KOPT-K1 (cell line): ENCODE measurements around the gene KIRREL2.
"Not testable (repeated sequence)": the region's sequence is repeated elsewhere in the genome, so short reads cannot be mapped to it uniquely, and the experiment has no call there.

Experiments used
- H3K27ac ChIP-seq: fragments of 200-600 bp; sonication (generic); 2 replicates; pipeline ENCODE4 v1.5.1; 2016; ENCODE audit warnings: antibody characterized with exemption, mild to moderate bottlenecking, low read depth, low read length; ENCODE audit not compliant: poor library complexity, severe bottlenecking
- H3K36me3 ChIP-seq: fragments of 200-600 bp; sonication (generic); 2 replicates; pipeline ENCODE4 v1.5.1; 2017; ENCODE audit warnings: antibody characterized with exemption, mild to moderate bottlenecking, low read length, moderate library complexity; ENCODE audit not compliant: insufficient read depth
- H3K9me3 ChIP-seq: fragments of 200-600 bp; sonication (generic); 2 replicates; pipeline ENCODE4 v1.5.1; 2017; ENCODE audit warnings: antibody characterized with exemption, low read length, mild to moderate bottlenecking; ENCODE audit not compliant: insufficient read depth, poor library complexity, severe bottlenecking

Gene KIRREL2

DNA sequence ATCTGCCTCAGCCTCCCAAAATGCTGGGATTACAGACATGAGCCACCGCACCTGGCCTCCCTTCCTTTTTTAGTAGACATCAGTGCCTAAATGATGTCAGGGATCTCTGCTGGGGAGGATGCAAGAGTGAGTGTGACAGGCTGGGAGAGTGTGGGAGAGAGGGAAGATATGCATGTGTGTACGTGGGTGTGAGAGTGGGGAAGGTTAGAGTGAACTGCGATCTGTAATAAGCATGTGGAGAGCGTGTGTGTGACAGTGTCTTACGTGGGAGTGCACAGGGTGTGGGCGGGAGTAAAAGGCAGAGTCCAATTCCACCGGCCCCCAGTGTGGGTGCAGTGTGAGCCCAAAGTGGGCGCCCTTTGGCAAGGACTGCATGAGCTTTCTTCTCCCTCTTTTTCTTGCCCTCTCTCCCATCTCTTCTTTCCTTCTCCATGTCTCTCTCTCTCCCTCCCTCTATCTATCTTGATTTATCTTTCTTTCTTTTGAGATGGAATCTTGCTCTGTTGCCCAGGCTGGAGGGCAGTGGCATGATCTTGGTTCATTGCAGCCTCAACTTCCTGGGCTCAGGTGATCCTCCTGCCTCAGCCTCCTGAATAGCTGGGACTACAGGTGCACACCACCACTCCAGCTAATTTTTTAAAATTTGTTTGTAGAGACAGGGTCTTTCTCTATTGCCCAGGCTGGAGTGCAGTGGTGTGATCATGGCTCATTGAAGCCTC, 3.5 kb upstream of the KIRREL2 start:
- no peaks in the 10 kb centered on the region for H3K9me3 ChIP-seq
- H3K27ac ChIP-seq: no peak overlapping the region
- H3K36me3 ChIP-seq: no peaks in the 10 kb centered on the region

DNA sequence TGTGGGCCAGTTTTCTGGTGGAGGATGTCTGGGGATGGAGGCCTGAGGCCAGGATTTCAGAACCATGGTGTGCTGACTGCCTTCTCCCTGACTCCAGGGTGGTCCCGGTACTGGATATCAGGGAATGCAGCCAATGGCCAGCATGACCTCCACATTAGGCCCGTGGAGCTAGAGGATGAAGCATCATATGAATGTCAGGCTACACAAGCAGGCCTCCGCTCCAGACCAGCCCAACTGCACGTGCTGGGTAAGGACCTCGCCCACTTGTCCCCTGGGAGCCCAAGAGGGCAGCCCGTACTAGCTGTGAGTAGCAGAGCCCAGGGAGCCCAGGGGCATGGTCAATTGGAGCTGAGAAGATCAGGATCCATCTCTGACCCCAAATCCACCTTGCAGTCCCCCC, 1.6 kb downstream of the KIRREL2 start:
- Histone ChIP-seq H3K27ac (no peak overlapping the region), H3K9me3 (no peaks in the 10 kb centered on the region), H3K36me3 (no peaks in the 10 kb centered on the region)

DNA sequence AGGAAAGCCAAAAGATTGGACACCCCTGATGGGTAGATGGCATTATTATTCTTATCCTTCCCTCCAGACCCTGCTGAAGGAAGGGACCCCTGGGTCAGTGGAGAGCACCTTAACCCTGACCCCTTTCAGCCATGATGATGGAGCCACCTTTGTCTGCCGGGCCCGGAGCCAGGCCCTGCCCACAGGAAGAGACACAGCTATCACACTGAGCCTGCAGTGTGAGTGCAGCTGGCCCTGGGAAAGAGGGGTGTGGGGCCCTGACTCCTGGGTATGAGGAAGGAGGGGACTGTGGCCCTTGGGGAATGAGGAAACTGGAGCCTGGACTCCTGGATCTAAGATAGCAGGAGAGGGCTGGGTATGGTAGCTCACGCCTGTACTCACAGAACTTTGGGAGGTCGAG, 2.7 kb downstream of the KIRREL2 start:
- no peaks in the 10 kb centered on the region for H3K36me3 ChIP-seq
- H3K27ac ChIP-seq: no peak overlapping the region
- no peaks in the 10 kb centered on the region for H3K9me3 ChIP-seq

GRCh38 chr19:35860436-35860817, 3.7 kb downstream of the KIRREL2 start:
- no peak overlapping the region for H3K27ac ChIP-seq
- H3K9me3 ChIP-seq: no peaks in the 10 kb centered on the region
- no peaks in the 10 kb centered on the region for H3K36me3 ChIP-seq

- Histone ChIP-seq H3K36me3 (no peaks in the 10 kb centered on the region), H3K9me3 (no peaks in the 10 kb centered on the region), H3K27ac (no peak overlapping the region)
Observed at GRCh38 chr19:35860818-35861639, 4.3 kb downstream of the KIRREL2 start.

GRCh38 chr19:35861640-35862160, 5.0 kb downstream of the KIRREL2 start:
- Histone ChIP-seq H3K36me3 (no peaks in the 10 kb centered on the region), H3K27ac (no peak overlapping the region), H3K9me3 (no peaks in the 10 kb centered on the region)

DNA sequence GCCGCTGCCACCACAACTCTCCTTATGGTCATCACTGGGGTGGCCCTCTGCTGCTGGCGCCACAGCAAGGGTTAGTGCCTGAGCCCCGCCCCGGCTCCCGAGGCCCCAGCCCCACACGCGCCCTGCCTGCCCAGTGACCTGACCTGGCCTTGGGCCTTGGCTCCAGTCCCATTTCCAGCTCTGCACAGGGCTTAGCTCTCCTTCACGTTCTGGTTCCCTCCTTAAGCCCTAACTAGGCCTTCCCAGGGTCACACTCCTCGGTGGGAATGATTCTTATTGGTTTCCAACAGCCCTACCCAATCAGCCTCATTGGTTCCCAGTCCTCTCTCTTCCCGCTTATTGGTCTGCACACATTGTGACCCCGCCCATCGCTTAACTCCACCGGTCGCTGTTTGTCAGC, 5.8 kb downstream of the KIRREL2 start:
- no peaks in the 10 kb centered on the region for H3K36me3 ChIP-seq
- no peak overlapping the region for H3K27ac ChIP-seq
- H3K9me3 ChIP-seq: no peaks in the 10 kb centered on the region

GRCh38 chr19:35863018-35863417, 6.3 kb downstream of the KIRREL2 start:
- Histone ChIP-seq H3K9me3 (no peaks in the 10 kb centered on the region), H3K27ac (no peak overlapping the region), H3K36me3 (no peaks in the 10 kb centered on the region)

DNA sequence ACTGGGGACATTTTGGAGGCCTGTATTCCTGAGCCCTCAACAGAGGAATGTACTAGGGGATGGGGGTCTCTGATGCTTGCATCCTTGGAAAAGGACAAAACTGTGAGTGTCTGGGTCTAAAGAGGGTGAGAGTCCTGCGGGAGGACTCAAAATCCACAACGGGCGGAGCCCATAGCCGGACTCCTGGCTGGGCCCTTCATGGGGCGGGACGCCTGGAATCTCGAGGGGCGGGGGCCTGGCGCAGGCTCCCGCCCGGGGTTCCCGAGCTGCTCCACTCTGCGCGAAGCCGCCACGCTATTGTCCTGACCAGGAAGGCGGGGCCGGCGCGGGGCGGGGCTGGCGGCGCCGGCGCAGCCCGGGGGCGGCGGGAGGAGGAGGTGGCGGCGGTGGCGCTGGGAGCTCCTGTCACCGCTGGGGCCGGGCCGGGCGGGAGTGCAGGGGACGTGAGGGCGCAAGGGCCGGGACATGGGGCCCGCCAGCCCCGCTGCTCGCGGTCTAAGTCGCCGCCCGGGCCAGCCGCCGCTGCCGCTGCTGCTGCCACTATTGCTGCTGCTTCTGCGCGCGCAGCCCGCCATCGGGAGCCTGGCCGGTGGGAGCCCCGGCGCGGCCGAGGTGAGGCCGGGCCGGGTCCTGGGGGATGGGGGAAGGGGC, 11.6 kb downstream of the KIRREL2 start, which contains the start of gene APLP1:
Gene APLP1 (plus strand): TSS at position 403 of the 651 bp plus-strand sequence. CDS start 63 bp downstream, at position 466.
- Histone ChIP-seq H3K36me3 (no peaks in the 10 kb centered on the region), H3K9me3 (no peaks in the 10 kb centered on the region), H3K27ac (no peak within 1 kb of the TSS)

- Histone ChIP-seq H3K9me3 (no peaks in the 10 kb centered on the region), H3K36me3 (no peaks in the 10 kb centered on the region), H3K27ac (no peak overlapping the region)
Observed at GRCh38 chr19:35868823-35869326, 12.2 kb downstream of the KIRREL2 start.

DNA sequence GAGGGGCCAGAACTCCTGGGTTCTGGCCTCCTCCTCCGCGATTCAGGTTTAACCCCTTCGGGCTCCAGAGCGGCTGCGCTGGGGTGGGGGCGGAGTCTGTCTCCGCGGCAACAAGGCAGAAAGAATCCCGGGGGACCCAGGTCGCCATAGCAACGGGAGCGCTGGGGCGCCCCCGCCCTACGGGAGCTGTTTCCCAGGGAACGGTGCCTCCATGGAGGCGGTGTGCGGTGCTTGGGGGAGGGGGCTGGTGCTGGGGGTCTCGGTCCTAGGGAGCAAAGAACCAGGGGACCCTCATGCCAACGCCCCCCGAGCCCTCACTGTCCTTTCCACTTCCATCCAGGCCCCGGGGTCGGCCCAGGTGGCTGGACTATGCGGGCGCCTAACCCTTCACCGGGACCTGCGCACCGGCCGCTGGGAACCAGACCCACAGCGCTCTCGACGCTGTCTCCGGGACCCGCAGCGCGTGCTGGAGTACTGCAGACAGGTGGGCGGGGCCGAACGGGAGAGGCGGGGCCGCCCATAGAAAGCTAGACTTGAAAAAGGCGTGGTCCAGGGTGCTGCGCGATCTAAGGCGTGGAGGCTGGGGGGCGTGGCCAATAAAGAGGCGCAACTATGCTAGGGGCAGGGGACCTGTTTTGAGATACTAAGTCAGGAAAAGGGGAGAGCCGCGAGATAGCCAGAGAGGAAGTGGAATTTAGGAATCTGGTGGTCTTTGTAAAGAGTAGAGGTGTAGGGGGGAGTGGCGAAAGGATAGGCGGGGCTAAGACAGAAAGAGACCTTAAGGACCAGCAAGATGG, 12.8 kb downstream of the KIRREL2 start:
- H3K9me3 ChIP-seq: no peaks in the 10 kb centered on the region
- H3K27ac ChIP-seq: no peak overlapping the region
- H3K36me3 ChIP-seq: no peaks in the 10 kb centered on the region

DNA sequence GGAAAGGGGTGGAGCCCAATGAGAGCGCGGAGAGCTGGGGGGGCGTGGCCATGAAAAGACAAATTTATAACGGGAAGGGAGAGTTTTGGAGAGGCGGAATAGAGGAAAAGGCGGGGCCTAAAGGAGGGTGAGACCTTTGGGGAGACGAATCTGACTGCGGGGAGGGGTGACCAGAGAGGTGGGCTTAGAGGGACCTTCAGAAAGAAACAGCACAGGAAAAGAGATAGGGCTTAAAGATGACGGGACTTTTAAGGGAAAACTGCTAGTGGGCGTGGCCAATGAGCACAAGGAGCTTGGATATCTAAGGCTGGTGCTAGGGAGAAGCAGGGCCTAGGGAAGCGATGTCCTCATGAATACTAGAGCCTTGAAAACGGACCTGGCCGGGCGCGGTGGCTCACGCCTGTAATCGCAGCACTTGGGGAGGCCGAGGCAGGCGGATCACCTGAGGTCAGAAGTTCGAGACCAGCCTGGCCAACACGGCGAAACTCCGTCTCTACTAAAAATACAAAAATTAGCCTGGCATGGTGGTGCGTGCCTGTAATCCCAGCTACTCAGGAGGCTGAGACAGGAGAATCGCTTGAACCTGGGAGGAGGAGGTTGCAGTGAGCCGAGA, 13.5 kb downstream of the KIRREL2 start:
- not testable (repeated sequence) for H3K27ac ChIP-seq, H3K36me3 ChIP-seq, H3K9me3 ChIP-seq

GRCh38 chr19:35870798-35871197, 14.1 kb downstream of the KIRREL2 start:
- Histone ChIP-seq H3K27ac (no peak overlapping the region), H3K36me3 (no peaks in the 10 kb centered on the region)

GRCh38 chr19:35871611-35872010, 14.9 kb downstream of the KIRREL2 start:
- Histone ChIP-seq H3K36me3 (no peaks in the 10 kb centered on the region), H3K27ac (no peak overlapping the region), H3K9me3 (no peaks in the 10 kb centered on the region)

More at GRCh38 chr19:35870798-35871197, 14.1 kb downstream of the KIRREL2 start:
- H3K9me3 ChIP-seq: no peaks in the 10 kb centered on the region
